HUES48 (cell line): Measurements from ENCODE around the gene FREM2.

Experiments
- H3K27ac ChIP-seq: one replicate; pipeline ENCODE4 v1.7.0; 2013; ENCODE audit warnings: low read depth, low read length, inconsistent platforms
- H3K27me3 ChIP-seq: 2 replicates; pipeline ENCODE4 v1.6.1; 2013; ENCODE audit warnings: mild to moderate bottlenecking, low read length; ENCODE audit not compliant: control insufficient read depth, insufficient read depth
- H3K36me3 ChIP-seq: 2 replicates; pipeline ENCODE4 v1.6.1; 2013; ENCODE audit warnings: low read length; ENCODE audit not compliant: control insufficient read depth, insufficient read depth
- H3K4me1 ChIP-seq: 2 replicates; pipeline ENCODE4 v1.6.1; 2013; ENCODE audit warnings: mild to moderate bottlenecking, low read length; ENCODE audit not compliant: control insufficient read depth, insufficient read depth
- H3K4me3 ChIP-seq: 2 replicates; pipeline ENCODE4 v1.5.1; 2013; ENCODE audit warnings: mild to moderate bottlenecking, low read depth, low read length
- H3K9ac ChIP-seq: 2 replicates; pipeline ENCODE4 v1.6.1; 2013; ENCODE audit warnings: mild to moderate bottlenecking, low read depth, low read length, moderate library complexity
- H3K9me3 ChIP-seq: 2 replicates; pipeline ENCODE4 v1.6.1; 2013; ENCODE audit warnings: low read length; ENCODE audit not compliant: control insufficient read depth, insufficient read depth

The FREM2 gene

GRCh38 chr13:38688674-38689073 lies 1.8 kb downstream of the FREM2 start:
- no peaks in the 10 kb centered on the region for H3K9me3 ChIP-seq
- no peak overlapping the region for H3K9ac ChIP-seq
- H3K27me3 ChIP-seq, result peaks cover 16% of the 10 kb centered on the region
- no peak overlapping the region for H3K4me3 ChIP-seq
- no peak overlapping the region for H3K27ac ChIP-seq
- peaks cover 11% of the 10 kb centered on the region; the same call in 1 of the 2 replicates for H3K36me3 ChIP-seq
- 0 out of 2 replicates have a peak, but pooled peaks cover 9% of the 10 kb centered on the region for H3K4me1 ChIP-seq

DNA sequence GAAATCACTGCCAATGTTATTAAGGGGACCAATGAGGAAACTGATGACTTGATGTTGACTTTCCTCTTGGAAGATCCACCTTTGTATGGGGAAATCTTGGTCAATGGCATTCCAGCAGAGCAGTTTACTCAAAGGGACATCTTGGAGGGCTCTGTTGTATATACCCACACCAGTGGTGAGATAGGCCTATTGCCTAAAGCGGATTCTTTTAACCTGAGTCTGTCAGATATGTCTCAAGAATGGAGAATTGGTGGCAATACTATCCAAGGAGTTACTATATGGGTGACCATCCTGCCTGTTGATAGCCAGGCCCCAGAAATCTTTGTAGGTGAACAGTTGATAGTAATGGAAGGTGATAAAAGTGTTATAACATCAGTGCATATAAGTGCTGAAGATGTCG lies 3.4 kb downstream of the FREM2 start:
- Histone ChIP-seq H3K27ac (no peak overlapping the region), H3K9ac (no peak overlapping the region), H3K4me1 (peaks cover 9% of the 10 kb centered on the region; the same call in 1 of the 2 replicates), H3K9me3 (no peaks in the 10 kb centered on the region), H3K27me3 (peaks cover 16% of the 10 kb centered on the region), H3K4me3 (no peak overlapping the region), H3K36me3 (peaks cover 11% of the 10 kb centered on the region; the same call in 1 of the 2 replicates)

DNA sequence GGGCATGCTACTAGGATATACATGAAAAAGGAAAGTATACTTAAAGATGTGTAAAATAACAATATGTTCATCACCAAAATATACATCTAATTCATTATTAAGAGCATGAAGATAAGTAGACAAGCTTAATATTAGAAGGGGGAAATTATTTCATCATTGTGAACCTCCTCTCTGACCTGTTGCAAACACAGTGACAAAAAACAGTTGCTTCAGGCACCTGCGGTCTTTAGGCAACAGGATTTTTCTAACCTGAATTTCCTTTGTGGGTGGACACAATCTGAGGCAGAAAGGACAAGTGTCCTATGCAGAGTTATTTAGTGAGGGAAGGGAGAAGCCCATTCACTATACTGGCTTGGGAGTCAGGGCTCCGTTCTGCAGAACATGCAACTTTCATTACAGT lies 6.3 kb downstream of the FREM2 start:
- peaks cover 11% of the 10 kb centered on the region for H3K27me3 ChIP-seq
- no peak overlapping the region for H3K27ac ChIP-seq
- peaks cover 3% of the 10 kb centered on the region; the same call in 1 of the 2 replicates for H3K4me1 ChIP-seq
- no peak overlapping the region for H3K4me3 ChIP-seq
- no peaks in the 10 kb centered on the region for H3K9me3 ChIP-seq
- H3K9ac ChIP-seq, result no peak overlapping the region
- peaks cover 11% of the 10 kb centered on the region; the same call in 1 of the 2 replicates for H3K36me3 ChIP-seq

DNA sequence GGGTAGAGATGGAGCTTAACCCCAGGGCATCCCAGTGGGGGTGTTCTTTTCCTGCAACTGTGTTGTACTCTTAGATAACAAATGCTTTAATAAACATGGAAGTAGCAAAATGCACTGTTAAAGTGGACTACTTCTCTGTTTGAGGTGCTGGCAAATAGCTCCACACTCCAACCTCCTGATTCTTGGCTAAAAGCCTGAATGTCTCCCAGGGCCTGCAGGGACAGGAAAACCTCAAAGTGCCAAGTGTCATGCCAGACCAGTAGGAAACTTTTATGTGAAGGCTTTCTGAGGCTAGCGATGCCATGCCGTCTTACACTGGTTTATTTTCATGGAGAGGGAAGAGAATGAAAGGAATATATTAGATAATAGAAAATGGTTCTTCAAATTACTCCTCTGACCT lies 6.8 kb downstream of the FREM2 start:
- H3K9me3 ChIP-seq, result no peaks in the 10 kb centered on the region
- H3K27ac ChIP-seq, result no peak overlapping the region
- H3K9ac ChIP-seq, result no peak overlapping the region
- peaks cover 6% of the 10 kb centered on the region for H3K27me3 ChIP-seq
- H3K4me3 ChIP-seq, result no peak overlapping the region
- H3K36me3 ChIP-seq, result peaks cover 11% of the 10 kb centered on the region; the same call in 1 of the 2 replicates
- H3K4me1 ChIP-seq, result no peaks in the 10 kb centered on the region; the same call in 1 of the 2 replicates

DNA sequence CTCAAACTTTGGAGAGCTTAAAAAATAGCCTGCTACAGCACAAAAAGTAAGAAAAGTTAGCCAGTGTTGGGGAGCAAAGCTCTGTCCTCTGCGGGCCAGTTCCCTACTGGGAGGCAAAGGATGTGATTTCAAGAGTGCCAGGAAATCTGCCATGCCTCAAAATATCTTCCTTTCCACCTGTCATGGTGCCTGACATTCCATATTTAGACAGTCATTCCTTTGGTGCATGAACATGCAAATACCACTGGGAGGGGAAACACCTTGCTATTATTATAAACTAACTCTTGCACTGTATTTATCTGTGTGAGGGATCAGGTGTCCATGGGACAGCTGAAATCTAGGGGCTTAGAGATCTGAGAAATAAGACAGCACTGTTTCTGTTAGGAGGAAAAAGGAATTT lies 10.3 kb downstream of the FREM2 start:
- H3K9me3 ChIP-seq, result no peaks in the 10 kb centered on the region
- no peak overlapping the region for H3K27ac ChIP-seq
- no peaks in the 10 kb centered on the region for H3K27me3 ChIP-seq
- no peaks in the 10 kb centered on the region for H3K36me3 ChIP-seq
- no peak overlapping the region for H3K9ac ChIP-seq
- no peak overlapping the region for H3K4me3 ChIP-seq
- peaks cover 7% of the 10 kb centered on the region; the same call in 1 of the 2 replicates for H3K4me1 ChIP-seq

DNA sequence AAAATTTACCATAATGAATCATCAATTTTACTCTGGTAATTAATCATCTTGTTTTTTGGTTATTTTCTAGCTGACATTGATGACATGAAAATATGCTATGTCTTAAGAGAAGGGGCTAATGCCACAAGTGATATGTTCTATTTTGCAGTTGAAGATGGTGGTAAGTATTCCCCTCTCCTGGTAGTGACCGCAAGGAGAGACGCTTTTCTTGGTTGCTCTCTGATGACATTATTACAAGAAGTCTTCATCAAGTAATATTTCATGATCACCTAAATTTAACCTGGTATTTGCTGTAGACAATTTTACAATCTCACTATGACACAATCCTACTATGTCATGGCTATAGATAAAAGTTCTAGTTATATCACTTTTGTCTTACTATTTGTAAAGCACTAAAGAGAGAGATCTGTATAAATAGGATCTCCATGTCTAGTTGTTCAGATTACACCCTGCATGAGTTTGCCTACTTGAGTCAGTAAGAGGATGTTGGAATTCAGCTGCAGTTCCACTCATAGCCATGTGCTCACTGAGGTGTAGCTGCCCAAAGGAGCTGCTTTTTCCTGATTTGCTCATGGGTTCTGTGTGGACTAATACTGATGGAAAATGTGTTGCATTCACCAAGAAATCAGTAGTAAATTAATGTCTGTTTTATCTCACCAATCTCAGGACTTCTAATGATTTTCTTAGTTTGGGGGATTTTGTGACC lies 10.9 kb downstream of the FREM2 start:
- H3K27ac ChIP-seq, result no peak overlapping the region
- H3K9ac ChIP-seq, result no peak overlapping the region
- H3K27me3 ChIP-seq, result no peaks in the 10 kb centered on the region
- H3K4me3 ChIP-seq, result no peak overlapping the region
- no peaks in the 10 kb centered on the region for H3K9me3 ChIP-seq
- H3K36me3 ChIP-seq, result no peaks in the 10 kb centered on the region
- H3K4me1 ChIP-seq, result peaks cover 7% of the 10 kb centered on the region; the same call in 1 of the 2 replicates

- Histone ChIP-seq H3K9ac (no peak overlapping the region), H3K4me3 (no peak overlapping the region), H3K27ac (no peak overlapping the region), H3K9me3 (no peaks in the 10 kb centered on the region), H3K36me3 (no peaks in the 10 kb centered on the region), H3K27me3 (no peaks in the 10 kb centered on the region), H3K4me1 (peaks cover 7% of the 10 kb centered on the region; the same call in 1 of the 2 replicates)
Measured at GRCh38 chr13:38700051-38700450, 13.2 kb downstream of the FREM2 start.

DNA sequence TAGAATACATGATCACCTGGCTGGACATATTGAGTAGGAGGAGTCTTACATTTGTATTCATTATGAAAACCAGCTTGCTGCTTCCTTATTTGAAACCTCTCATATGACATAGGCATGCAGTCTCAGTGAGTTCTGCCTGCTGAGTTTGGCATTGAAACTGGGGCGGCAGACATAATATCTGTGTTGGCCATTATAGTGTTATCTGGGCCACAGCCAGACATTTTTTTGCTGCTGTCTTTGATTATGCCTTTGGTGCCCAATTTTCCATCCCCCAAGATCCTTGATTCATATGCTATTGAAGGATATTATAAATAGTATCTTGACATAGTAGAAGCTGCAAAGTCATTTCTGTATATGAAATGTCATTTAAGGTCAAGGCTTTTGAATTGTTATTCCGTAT lies 15.8 kb downstream of the FREM2 start:
- Histone ChIP-seq H3K27ac (no peak overlapping the region), H3K4me1 (peaks cover 7% of the 10 kb centered on the region; the same call in 1 of the 2 replicates), H3K36me3 (no peaks in the 10 kb centered on the region), H3K9me3 (no peaks in the 10 kb centered on the region), H3K27me3 (no peaks in the 10 kb centered on the region), H3K4me3 (no peak overlapping the region), H3K9ac (no peak overlapping the region)

GRCh38 chr13:38703255-38703654 lies 16.4 kb downstream of the FREM2 start:
- H3K9ac ChIP-seq, result no peak overlapping the region
- no peaks in the 10 kb centered on the region for H3K36me3 ChIP-seq
- H3K4me3 ChIP-seq, result no peak overlapping the region
- no peaks in the 10 kb centered on the region for H3K27me3 ChIP-seq
- H3K4me1 ChIP-seq, result peaks cover 7% of the 10 kb centered on the region; the same call in 1 of the 2 replicates
- no peaks in the 10 kb centered on the region for H3K9me3 ChIP-seq
- H3K27ac ChIP-seq, result no peak overlapping the region

DNA sequence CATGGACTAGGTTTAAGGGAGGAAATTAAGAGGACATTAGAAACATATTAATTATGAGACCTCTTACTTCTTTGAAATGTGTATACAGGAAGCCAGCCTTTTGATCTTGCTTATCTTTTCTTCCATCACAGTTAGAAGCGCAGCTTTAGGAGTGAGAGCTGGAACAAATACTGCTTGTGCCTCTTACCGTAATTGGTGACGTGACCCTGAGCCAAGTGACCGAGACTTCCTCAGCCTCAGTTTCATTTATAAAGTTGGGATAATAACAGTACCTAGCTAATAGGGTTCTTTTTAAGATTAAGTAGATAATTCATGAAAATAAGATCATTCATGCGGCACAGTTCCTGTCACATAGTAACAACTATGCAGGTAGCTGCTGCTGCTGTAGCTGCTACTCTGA lies 18.5 kb downstream of the FREM2 start:
- peaks cover 7% of the 10 kb centered on the region; the same call in 1 of the 2 replicates for H3K4me1 ChIP-seq
- H3K27me3 ChIP-seq, result no peaks in the 10 kb centered on the region
- no peaks in the 10 kb centered on the region for H3K36me3 ChIP-seq
- no peak overlapping the region for H3K9ac ChIP-seq
- H3K9me3 ChIP-seq, result no peaks in the 10 kb centered on the region
- no peak overlapping the region for H3K4me3 ChIP-seq
- no peak overlapping the region for H3K27ac ChIP-seq

DNA sequence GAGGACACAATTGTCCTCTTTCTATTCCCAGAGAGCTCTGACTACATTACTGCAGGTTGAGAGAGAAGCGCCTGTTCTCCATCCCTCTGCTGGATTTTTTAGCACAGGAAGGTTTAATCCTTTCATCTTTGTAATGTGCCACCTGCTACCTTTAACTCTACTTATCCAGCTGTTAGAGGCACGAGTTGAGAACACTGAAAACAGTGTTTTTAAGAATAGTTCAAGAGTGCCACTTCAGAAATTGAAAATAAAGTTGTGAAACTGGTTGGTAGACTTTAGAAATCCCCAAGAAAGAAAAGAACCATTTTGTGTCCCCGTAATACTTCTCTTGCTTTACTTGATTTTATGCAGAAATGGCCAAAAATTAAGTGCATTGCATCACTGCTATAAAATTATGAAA lies 20.6 kb downstream of the FREM2 start:
- no peaks in the 10 kb centered on the region for H3K4me1 ChIP-seq
- no peaks in the 10 kb centered on the region for H3K27me3 ChIP-seq
- no peaks in the 10 kb centered on the region for H3K36me3 ChIP-seq
- H3K4me3 ChIP-seq, result no peak overlapping the region
- H3K27ac ChIP-seq, result no peak overlapping the region
- H3K9ac ChIP-seq, result no peak overlapping the region
- no peaks in the 10 kb centered on the region for H3K9me3 ChIP-seq
